ENCODE results near the gene CTNNBL1.

The CTNNBL1 gene

DNA sequence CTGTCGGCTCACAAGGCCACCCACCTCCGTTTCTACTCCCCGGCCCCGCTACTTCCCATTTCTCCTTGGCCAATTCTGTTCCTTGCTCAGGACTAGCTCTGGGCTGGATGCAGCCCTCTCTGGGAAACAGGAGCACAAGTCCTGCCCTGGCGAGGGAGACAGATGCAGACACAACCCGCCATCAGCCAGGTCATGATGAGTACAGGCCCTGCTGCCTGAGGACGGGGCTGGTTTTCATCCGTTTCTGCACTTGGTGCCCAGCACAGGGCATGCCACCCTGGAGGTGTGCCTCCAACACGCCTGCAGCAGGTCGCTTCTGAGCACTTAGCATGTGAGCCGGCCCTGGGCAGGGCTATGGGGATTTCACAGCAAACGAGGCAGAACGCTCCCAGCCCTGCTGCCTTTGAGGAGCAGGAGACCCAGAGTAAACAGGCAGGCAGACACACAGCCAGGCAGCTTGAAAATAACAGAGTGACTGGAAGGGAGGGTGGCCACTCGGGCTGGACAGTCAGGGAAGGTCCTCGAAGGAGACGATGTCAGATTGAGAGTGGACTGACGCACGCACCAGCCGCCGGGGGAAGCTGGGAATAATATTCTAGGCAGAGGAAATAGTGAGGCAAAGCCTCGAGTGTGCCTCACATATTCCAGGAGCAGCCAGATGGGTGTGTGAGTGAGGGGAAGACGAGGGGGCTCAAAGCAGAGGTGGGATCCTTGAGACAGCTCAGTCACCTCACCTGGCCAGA is 187.9 kb downstream of the CTNNBL1 start:
- DNase-seq (ENCODE audit: low read depth): no peak
- H3K4me3 ChIP-seq (ENCODE audit: low read depth, low read length): no peak overlapping the region
- TF ChIP-seq MYC (IDR thresholded peaks at IDR 0.05; ENCODE audit: low read depth, low read length) (no peak), POLR2A (IDR thresholded peaks at IDR 0.05; ENCODE audit: extremely low read depth, insufficient read length) (no peak)
- TF ChIP-seq, protein P1, sequence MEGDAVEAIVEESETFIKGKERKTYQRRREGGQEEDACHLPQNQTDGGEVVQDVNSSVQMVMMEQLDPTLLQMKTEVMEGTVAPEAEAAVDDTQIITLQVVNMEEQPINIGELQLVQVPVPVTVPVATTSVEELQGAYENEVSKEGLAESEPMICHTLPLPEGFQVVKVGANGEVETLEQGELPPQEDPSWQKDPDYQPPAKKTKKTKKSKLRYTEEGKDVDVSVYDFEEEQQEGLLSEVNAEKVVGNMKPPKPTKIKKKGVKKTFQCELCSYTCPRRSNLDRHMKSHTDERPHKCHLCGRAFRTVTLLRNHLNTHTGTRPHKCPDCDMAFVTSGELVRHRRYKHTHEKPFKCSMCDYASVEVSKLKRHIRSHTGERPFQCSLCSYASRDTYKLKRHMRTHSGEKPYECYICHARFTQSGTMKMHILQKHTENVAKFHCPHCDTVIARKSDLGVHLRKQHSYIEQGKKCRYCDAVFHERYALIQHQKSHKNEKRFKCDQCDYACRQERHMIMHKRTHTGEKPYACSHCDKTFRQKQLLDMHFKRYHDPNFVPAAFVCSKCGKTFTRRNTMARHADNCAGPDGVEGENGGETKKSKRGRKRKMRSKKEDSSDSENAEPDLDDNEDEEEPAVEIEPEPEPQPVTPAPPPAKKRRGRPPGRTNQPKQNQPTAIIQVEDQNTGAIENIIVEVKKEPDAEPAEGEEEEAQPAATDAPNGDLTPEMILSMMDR (IDR thresholded peaks at IDR 0.05; ENCODE audit: low read depth, low read length): no peak
- TF ChIP-seq, protein P2, sequence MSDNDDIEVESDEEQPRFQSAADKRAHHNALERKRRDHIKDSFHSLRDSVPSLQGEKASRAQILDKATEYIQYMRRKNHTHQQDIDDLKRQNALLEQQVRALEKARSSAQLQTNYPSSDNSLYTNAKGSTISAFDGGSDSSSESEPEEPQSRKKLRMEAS (IDR thresholded peaks at IDR 0.05; ENCODE audit: low read depth, low read length): no peak

DNA sequence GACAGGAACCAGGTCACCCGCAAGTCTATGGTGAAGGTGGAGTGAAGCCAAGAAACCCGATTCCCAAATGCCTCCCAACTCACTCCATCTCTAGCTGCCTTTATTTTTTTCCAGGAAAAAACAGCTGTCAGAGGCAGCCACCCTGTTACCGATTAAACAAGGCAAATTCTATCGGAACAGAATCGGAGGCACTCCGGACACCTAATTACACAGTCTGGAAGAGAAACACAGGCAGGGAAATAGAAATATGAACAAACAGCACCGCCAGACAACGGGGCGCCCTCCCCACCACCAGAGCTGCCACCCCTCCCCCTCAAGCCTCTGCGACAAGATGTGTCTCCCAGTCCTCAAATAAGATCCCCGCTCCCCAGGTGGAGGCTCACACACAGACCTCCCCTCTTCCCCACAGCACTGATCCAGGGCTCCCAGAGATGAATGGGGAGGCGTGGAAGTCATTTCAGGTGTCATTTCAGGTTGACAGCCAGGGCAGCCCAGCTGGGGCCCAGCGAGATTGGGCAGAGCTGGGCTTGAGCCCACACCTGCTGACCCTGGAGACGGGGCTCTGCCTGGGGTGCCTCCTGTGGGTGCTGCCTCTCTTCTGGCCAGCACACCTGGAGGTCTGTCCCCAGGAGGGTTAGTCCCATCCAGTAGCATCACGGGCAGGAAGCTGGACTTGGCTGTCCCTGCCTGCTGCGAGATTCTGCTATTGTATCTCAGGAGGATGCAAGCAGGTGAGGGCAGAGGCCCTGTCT is 189.3 kb downstream of the CTNNBL1 start:
- TF ChIP-seq, protein P1 (IDR thresholded peaks at IDR 0.05; ENCODE audit: low read depth, low read length): no peak
- TF ChIP-seq POLR2A (IDR thresholded peaks at IDR 0.05; ENCODE audit: extremely low read depth, insufficient read length) (no peak), MYC (IDR thresholded peaks at IDR 0.05; ENCODE audit: low read depth, low read length) (no peak)
- TF ChIP-seq, protein P2 (IDR thresholded peaks at IDR 0.05; ENCODE audit: low read depth, low read length): no peak
- no peak overlapping the region for H3K4me3 ChIP-seq (ENCODE audit: low read depth, low read length)
- DNase-seq (ENCODE audit: low read depth): no peak

DNA sequence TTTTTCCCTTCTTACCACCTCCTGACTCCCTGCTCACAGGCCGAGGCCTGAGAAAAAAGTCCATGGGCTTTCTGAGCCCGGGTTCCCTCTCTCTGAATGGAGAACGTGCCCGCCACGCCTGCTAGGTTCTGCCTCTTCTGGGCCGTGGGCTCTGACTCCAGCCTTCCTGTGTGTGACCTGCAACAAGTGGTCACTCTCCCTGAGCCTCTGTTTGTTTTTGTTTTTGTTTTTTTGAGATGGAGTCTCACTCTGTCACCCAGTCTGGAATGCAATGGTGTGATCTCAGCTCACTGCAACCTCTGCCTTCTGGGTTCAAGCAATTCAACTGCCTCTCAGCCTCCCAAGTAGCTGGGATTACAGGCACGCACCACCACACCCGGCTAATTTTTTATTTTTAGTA is 191.2 kb downstream of the CTNNBL1 start:
- H3K4me3 ChIP-seq (ENCODE audit: low read depth, low read length): no peak overlapping the region
- TF ChIP-seq POLR2A (IDR thresholded peaks at IDR 0.05; ENCODE audit: extremely low read depth, insufficient read length): no peak
- TF ChIP-seq MYC (IDR thresholded peaks at IDR 0.05; ENCODE audit: low read depth, low read length): no peak
- TF ChIP-seq, protein P1 (IDR thresholded peaks at IDR 0.05; ENCODE audit: low read depth, low read length): no peak
- TF ChIP-seq, protein P2 (IDR thresholded peaks at IDR 0.05; ENCODE audit: low read depth, low read length): no peak
- DNase-seq (ENCODE audit: low read depth): no peak

DNA sequence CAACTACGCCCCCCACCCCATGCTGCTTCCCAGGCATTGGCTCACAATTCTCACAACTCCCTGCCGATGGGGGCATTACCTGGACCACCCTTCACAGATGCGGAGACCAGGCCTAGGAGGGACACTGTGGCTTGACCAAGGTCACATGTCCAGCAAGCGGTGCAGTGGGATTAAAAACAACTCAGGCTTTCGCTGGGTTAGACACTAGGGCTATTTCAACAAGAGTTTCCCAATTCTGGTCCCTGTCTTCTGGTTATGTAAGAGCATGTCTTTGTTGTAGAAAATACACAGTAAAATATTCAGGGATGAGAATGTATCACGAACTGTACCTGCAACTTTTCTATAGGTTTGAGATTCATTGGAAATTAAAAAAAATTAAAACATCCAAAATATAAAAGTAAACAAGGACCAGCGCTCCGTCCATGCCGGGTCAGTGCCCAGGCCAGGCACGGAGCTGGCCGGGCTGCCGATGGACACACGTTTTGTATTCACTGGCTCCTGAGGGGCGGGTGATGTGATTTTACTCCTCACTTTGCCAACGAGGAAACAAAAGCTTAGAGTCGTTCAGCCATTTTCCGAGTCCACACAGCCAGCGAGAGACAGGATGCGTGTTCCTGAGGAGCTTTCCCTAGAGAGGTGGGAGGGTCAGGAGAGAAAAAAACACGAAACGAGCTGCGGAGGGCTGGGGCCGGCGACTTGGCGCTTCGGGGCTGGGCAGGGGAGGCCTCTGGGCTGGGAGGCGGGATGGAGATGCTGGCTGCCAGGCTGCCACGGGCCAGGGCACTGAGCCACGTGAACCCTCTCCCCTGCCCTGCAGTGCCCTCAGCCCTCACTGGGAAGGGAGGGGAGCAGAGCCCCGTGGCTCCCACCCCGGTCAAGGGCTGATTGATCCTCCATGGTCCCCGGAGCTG is 192.0 kb downstream of the CTNNBL1 start:
- TF ChIP-seq, protein P1 (IDR thresholded peaks at IDR 0.05; ENCODE audit: low read depth, low read length): no peak
- TF ChIP-seq, protein P2 (IDR thresholded peaks at IDR 0.05; ENCODE audit: low read depth, low read length): no peak
- no peak for TF ChIP-seq MYC (IDR thresholded peaks at IDR 0.05; ENCODE audit: low read depth, low read length)
- TF ChIP-seq POLR2A (IDR thresholded peaks at IDR 0.05; ENCODE audit: extremely low read depth, insufficient read length): no peak
- no peak for DNase-seq (ENCODE audit: low read depth)

DNA sequence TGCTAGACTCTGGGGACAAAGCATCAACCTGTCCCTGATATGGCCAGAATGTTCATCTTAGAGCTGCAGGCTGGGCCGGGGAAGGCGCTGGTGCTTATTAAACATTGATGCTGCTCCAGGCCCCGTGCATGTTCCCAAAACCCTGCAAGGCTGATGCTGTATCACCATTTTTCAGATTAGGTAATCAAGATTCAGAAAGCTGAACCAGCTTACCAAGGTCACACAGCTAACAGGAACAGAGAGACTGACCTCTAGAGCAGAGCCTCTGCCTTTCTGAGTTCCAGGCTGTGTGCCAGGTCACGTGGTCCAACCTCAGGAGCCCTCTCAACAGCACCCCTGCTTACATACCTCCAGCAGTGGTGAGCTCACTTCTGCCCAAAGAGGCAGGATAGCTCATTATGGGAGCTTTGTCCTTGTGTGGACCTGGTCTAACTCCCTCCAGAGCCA is 193.0 kb downstream of the CTNNBL1 start:
- DNase-seq (ENCODE audit: low read depth): no peak
- TF ChIP-seq POLR2A (IDR thresholded peaks at IDR 0.05; ENCODE audit: extremely low read depth, insufficient read length): no peak
- no peak for TF ChIP-seq MYC (IDR thresholded peaks at IDR 0.05; ENCODE audit: low read depth, low read length)
- TF ChIP-seq, protein P2 (IDR thresholded peaks at IDR 0.05; ENCODE audit: low read depth, low read length): no peak
- no peak overlapping the region for H3K4me3 ChIP-seq (ENCODE audit: low read depth, low read length)

More for the DNA sequence above, 192.0 kb downstream of the CTNNBL1 start:
- H3K4me3 ChIP-seq (ENCODE audit: low read depth, low read length): no peak overlapping the region

Measured in NB4 (cell line).